Limb (tissue), 2 donors: Measurements from ENCODE around the gene ZMYND10.
"Not testable (repeated sequence)": the region's sequence is repeated elsewhere in the genome, so short reads cannot be mapped to it uniquely, and the experiment has no call there.

ENCODE experiments used
- DNase-seq, 2 donors: peaks; one replicate each; pipeline ENCODE4 v3.0.0-alpha.2; 2016; ENCODE audit errors: extremely low spot score in 2 of 2

The ZMYND10 gene

GRCh38 chr3:50325497-50326181 lies 19.9 kb downstream of the ZMYND10 start:
- DNase-seq, result no peak

DNA sequence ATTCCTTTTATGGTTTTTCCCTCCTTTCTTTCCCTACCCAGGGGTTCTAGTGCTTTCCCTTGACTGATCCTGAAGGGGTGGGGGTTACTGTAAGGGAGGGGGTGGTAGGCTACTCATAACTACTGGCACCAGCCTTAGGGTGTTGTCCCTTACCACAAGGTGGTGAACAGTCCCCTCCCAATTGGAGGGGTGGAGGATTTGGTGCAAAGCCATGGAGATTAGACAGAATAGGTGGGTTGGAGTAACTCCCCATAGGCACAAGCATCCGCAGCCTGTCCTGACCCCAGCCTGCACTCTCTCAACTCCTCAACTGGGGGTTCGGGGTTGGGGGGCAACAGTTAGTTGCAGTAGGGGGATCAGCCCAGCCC lies 20.4 kb downstream of the ZMYND10 start:
- DNase-seq, result no peak

DNA sequence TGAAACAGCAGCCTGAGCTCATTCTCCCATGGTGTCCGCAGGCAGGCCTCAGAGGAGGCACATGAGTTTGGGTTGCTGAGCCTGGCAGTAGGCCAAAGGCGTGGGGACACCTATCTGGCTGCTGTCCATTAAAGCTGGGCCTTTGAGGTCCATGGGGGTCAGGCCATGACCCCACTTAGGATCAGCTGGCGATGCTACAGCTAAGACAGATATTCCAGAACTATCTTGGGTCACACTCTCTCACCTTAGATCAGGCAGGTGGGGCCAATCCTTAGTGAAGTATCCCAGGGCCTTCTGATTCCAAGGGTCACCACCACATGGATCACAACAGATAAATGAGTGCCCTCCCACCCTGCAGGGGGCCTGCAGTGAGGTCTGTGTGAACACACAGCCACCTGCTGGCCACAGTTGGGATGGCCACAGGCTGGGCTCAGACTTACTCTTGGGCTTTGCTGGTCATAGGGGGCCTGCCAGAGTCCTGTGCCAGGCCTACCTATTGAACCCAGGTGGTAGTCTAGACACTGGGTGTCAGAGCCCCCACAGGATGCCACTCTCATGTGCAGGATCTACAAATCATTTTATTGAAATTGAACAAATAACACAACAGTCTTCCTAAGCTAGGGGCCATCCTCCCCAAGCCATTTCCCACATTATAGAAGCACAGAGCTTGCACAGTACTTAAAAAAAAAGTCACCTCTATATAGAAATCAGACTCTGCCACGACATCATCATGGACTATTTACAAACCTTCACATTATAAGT lies 21.0 kb downstream of the ZMYND10 start:
- peak in 1 of 2 donors; percentile 81 for DNase-seq

GRCh38 chr3:50323614-50324199 lies 21.8 kb downstream of the ZMYND10 start:
- no peak for DNase-seq

- DNase-seq, result no peak
Observed at GRCh38 chr3:50323092-50323600, 22.4 kb downstream of the ZMYND10 start.

- no peak for DNase-seq
Observed at GRCh38 chr3:50322386-50323091, 23.0 kb downstream of the ZMYND10 start, which contains the start of gene HYAL2. HYAL2 (minus strand) TSS chr3:50322745; CDS start chr3:50320489, 2,256 bp downstream.

DNA sequence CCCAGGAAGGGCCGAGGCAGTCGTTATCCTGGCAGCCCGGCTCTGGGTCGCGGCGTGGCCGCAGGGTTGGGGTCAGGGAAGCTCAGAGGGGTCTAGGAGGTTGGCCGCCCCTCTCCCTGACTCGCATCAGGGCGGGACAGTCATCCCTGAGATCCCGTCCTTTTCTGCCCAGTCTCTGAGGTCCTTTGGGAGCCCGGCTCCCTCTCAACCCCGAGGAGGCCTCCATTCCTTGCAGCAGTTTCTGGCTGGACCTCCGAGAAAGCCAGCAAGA lies 23.5 kb downstream of the ZMYND10 start:
- no peak for DNase-seq

- DNase-seq, result peak; percentile 92 to 94
Observed at GRCh38 chr3:50321336-50322114, 24.0 kb downstream of the ZMYND10 start.

DNA sequence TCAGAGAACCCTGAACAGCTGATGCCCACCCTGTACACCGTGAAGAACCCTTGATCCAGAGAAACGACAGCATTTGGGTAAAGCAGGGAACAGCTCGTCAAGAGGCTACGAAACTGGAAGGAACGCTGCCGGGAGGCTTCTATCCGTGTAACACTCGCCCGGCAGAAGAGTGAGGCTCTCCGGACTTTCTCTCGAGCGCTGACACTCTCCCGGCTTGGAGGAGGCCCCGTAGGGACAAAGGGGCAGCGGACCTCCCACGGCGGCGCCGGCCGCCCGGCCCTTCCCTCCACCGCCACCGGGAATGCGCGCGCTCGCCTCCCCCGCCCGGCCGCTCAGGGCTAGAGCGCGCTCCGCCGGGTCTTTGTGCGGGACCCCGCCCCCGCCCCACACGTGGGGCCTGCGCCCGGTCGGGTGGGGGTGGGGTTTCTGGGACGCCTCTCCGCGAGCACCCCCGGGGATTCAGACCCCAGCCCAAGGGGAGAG lies 24.6 kb downstream of the ZMYND10 start:
- peak; percentile 75 to 92 for DNase-seq

DNA sequence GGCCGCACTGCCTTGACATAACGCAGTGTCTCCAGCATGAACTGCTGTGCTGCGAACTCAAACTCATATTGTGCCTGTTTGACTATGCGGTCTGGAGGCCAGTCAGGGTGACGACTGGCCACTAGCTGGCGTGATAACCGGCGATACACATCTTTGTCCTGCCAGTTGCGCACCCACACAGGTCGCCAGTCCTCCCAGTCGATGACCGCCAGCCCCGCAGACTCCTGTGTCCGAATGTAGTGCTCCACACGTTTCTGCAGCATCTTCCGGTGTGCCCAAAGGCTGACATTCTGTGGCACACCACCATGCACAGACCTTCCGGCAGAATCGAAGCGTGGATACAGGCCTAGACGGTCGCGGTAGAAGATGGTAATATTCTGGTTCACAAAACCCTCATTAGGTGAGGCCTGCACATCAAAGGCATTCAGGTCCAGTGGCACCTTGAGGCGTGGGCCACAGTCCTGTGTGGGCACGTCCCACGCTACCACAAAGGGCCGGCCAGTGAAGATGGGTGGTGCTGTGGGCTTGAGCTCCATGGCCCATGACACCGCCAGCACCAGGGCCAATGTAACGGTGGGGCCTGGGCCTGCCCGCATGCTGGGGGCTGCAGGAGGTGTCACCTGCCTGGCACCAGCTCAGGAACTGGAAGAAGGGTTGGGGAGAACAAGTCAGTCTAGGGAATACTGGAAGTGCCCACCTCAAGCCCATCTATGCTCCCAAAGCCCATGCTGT lies 25.5 kb downstream of the ZMYND10 start:
- DNase-seq, result no peak

DNA sequence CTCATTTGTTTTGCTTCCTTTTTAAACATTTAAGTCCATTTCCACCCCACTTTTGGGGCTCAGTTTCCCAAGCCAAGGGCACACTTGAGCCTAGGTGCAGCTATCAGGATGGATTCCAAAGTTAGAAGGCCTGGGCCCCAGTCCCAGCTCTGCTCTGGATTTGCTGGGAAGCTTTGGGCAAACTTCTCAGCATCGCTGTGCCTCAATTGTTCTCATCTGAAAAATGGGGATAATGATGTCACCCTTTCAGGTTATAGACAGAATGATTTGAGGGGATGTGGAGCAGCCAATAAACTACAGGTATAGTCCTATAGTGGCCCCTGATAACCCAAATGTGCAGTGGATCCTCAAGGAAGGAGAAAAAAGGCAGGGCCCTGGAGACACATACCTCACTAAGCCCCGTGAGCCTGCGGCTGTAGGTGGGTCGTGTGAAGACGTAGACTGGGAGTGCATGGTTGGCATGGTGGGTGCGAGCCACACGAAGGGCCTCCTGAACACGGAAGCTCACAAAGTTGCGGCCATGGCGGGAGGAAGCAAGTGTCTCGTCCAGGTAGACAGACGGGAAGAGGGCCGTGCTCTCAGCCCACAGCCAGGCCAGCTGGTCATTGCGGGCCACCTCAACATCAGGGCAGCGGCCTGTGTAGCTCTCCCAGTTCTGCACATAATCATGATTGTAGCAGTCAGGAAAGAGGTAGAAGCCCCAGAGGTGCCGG lies 26.2 kb downstream of the ZMYND10 start:
- DNase-seq, result no peak

DNA sequence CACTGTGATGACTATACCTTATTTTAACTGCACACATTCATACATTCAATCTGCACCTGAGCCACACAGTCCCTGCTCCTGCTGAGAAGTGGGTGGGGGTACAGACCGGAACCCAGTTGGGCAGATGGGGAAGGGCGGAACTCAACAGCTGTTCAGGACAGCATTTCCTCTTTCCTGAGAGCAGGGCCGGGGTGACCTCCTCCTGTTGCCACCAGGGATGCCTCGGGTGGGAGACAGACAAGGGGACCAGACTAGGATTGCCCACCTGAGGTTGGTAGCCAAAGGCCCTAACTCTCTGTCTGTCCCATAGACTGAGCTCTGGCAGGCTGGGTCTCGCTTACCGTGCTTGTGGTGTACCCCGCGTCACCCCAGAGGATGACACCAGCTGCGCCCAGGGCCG lies 26.9 kb downstream of the ZMYND10 start:
- no peak for DNase-seq

- no peak for DNase-seq
Observed at GRCh38 chr3:50318163-50318562, 27.4 kb downstream of the ZMYND10 start.

- no peak for DNase-seq
Observed at GRCh38 chr3:50317300-50317699, 28.2 kb downstream of the ZMYND10 start.

- no peak for DNase-seq
Observed at GRCh38 chr3:50316657-50317242, 28.8 kb downstream of the ZMYND10 start.

DNA sequence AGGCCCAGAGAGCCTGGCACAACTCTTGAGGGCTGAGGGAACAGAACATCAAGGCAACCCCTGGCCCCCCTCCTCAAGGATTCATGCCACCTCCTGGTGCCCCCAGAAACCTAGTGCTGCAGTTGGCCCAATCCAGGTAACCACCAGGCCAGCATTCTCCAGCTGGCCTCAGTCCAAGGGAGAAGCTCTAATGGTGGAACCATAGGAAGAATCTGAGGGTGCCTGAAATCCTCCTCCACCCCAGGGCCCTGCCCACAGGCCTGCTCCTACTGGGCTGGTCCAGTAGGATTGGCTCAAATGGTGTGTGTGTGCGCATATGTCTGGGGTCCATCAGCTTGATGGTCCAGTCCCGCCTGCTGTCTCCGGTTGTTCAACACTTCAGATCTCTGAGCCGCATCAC lies 30.7 kb downstream of the ZMYND10 start:
- no peak for DNase-seq

DNA sequence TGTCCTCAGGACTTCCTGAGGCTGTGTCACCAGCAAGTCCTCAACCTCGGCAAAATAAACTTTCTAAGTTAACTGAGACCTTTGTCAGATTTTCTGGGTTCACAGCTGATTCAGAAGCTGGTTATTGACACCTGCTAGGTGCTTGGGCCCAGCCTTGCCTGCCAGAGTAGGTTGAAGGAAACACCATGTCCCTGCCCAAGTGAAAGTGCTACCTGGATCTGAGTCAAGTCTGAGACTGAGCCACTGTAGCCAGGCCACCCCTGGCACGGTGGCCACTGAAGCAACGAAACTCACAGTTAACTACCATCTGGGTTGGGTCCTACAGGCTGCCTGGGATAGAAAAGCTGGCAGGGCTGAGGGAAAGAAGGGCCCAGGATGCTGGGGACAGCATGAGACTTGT lies 31.2 kb downstream of the ZMYND10 start:
- DNase-seq, result no peak

GRCh38 chr3:50312041-50312440 lies 33.5 kb downstream of the ZMYND10 start:
- DNase-seq, result not testable (repeated sequence)

DNA sequence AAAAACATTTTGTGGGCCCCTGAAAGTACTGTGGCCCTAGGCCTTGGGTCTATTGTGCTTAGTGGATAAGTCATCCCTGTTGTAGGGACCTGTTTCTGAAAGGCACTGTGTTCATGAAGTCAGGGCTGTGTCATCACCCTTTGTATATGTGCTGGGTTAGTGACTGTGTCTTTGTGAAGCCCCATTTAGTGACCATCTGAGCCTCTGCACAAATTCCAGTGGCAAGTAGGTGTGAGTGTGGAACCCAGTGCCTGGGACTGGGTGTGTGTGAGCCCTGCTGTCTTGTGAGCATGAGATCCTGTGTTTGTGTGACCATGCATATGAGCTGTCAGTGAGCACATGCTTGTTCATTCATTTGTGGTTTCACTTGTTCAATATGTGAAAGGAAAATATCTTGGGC lies 40.9 kb downstream of the ZMYND10 start:
- DNase-seq, result no peak
